Osteocyte (in vitro differentiated cells): ENCODE results near the gene GADD45GIP1. TPM values are rescaled to one million over a fixed set of nuclear protein-coding genes. Genes with fewer than 3 reads are reported as not detected.

ENCODE experiments used
- DNase-seq: peaks from one replicate; pipeline ENCODE4 v3.0.0; 2021; ENCODE audit warnings: mixed read lengths; ENCODE audit not compliant: unreplicated experiment; ENCODE audit errors: extremely low spot score
- H3K27ac Mint-ChIP-seq: one replicate; pipeline ENCODE4 v1.8.0; 2021; ENCODE audit warnings: mild to moderate bottlenecking, mixed read lengths; ENCODE audit not compliant: unreplicated experiment
- H3K27me3 Mint-ChIP-seq: one replicate; pipeline ENCODE4 v1.8.0; 2021; ENCODE audit warnings: mixed read lengths; ENCODE audit not compliant: unreplicated experiment
- H3K36me3 Mint-ChIP-seq: one replicate; pipeline ENCODE4 v1.8.0; 2021; ENCODE audit warnings: mixed read lengths; ENCODE audit not compliant: unreplicated experiment
- H3K4me1 Mint-ChIP-seq: one replicate; pipeline ENCODE4 v1.8.0; 2021; ENCODE audit warnings: mixed read lengths; ENCODE audit not compliant: unreplicated experiment
- H3K4me3 Mint-ChIP-seq: one replicate; pipeline ENCODE4 v1.8.0; 2021; ENCODE audit warnings: mild to moderate bottlenecking, moderate library complexity, mixed read lengths; ENCODE audit not compliant: unreplicated experiment
- H3K9me3 Mint-ChIP-seq: one replicate; pipeline ENCODE4 v1.8.0; 2021; ENCODE audit warnings: mixed read lengths; ENCODE audit not compliant: unreplicated experiment
- CTCF ChIP-seq: fragments of 200-600 bp; sonication (generic); IDR thresholded peaks from 2 replicates; pipeline ENCODE4 v1.5.0; 2021; ENCODE audit warnings: antibody characterized with exemption, mild to moderate bottlenecking, moderate library complexity
- total RNA-seq: library from RNA; stranded (reverse); gene quantifications from 2 replicates; pipeline ENCODE4 v1.2.1, GENCODE V29; 2021

GADD45GIP1 gene
- total RNA-seq, 1 donor from 2014 or later = 24.0 TPM

- Mint-ChIP-seq H3K4me3 (no peak overlapping the region), H3K4me1 (peaks cover 44% of the 10 kb centered on the region), H3K27ac (peak overlapping the region; percentile 52), H3K27me3 (no peaks in the 10 kb centered on the region), H3K9me3 (no peaks in the 10 kb centered on the region), H3K36me3 (peaks cover 44% of the 10 kb centered on the region)
- TF ChIP-seq CTCF = no peak
- no peak for DNase-seq
These were observed 13.5 kb downstream of the GADD45GIP1 start for GRCh38 chr19:12943437-12944044.

- Mint-ChIP-seq H3K4me3 (peak overlapping the region; percentile 90), H3K9me3 (no peaks in the 10 kb centered on the region), H3K36me3 (peaks cover 43% of the 10 kb centered on the region), H3K27ac (no peak overlapping the region), H3K27me3 (no peaks in the 10 kb centered on the region), H3K4me1 (peaks cover 39% of the 10 kb centered on the region)
- TF ChIP-seq CTCF = no peak
- no peak for DNase-seq
These were observed 16.1 kb downstream of the GADD45GIP1 start for GRCh38 chr19:12940897-12941296.

- Mint-ChIP-seq H3K9me3 (no peaks in the 10 kb centered on the region), H3K4me1 (peaks cover 34% of the 10 kb centered on the region), H3K36me3 (peaks cover 43% of the 10 kb centered on the region), H3K4me3 (peak overlapping the region; percentile 90), H3K27ac (peak overlapping the region; percentile 90), H3K27me3 (no peaks in the 10 kb centered on the region)
- no peak for DNase-seq
- TF ChIP-seq CTCF = no peak
These were observed 17.0 kb downstream of the GADD45GIP1 start for GRCh38 chr19:12939975-12940423.

GRCh38 chr19:12938779-12939601 is 18.0 kb downstream of the GADD45GIP1 start:
- Mint-ChIP-seq H3K27ac (peak overlapping the region; percentile 90), H3K4me1 (peaks cover 29% of the 10 kb centered on the region), H3K27me3 (no peaks in the 10 kb centered on the region), H3K9me3 (no peaks in the 10 kb centered on the region), H3K4me3 (peak overlapping the region; percentile 90), H3K36me3 (peaks cover 39% of the 10 kb centered on the region)
- DNase-seq = no peak
- TF ChIP-seq CTCF = no peak
